Muscle of leg (tissue), 11 donors: Measurements from ENCODE around the gene CLIC3. TPM values are rescaled to one million over a fixed set of nuclear protein-coding genes. Genes with fewer than 3 reads are reported as not detected.

ENCODE experiments used
- DNase-seq: peaks from one replicate; pipeline ENCODE4 v3.0.0; 2013
- H3K27ac ChIP-seq: one replicate; pipeline ENCODE4 v1.5.1; 2013; ENCODE audit warnings: mild to moderate bottlenecking, low read length, control low read depth
- H3K27me3 ChIP-seq: one replicate; pipeline ENCODE4 v1.6.1; 2013; ENCODE audit warnings: low read length; ENCODE audit not compliant: control insufficient read depth, insufficient read depth
- H3K36me3 ChIP-seq: one replicate; pipeline ENCODE4 v1.6.1; 2013; ENCODE audit warnings: low read length; ENCODE audit not compliant: control insufficient read depth, insufficient read depth
- H3K4me1 ChIP-seq: one replicate; pipeline ENCODE4 v1.6.1; 2013; ENCODE audit warnings: low read length; ENCODE audit not compliant: control insufficient read depth, insufficient read depth
- H3K4me3 ChIP-seq: one replicate; pipeline ENCODE4 v1.5.1; 2013; ENCODE audit warnings: low read length, control low read depth
- H3K9me3 ChIP-seq: replicated peaks from 2 replicates; pipeline ENCODE4 v1.6.1; 2013; ENCODE audit warnings: low read depth, low read length; ENCODE audit not compliant: control insufficient read depth
- WGBS: methylation state at CpG from one replicate; pipeline ENCODE4 v1.1.5; 2013; ENCODE audit warnings: missing lambda C conversion rate; ENCODE audit not compliant: insufficient coverage; 5-methylcytosine and 5-hydroxymethylcytosine counted together
- polyA plus RNA-seq, 8 donors: library from polyadenylated mRNA; unstranded; fragments of 120-200 nt; gene quantifications; one replicate each; pipeline versions ENCODE4 v1.2.1 to v1.2.3, GENCODE V29; 2013; ENCODE audit warnings: inconsistent platforms in 1 of 8, low replicate concordance in 1 of 8; ENCODE audit not compliant: insufficient read length in 8 of 8, insufficient read depth in 1 of 8
- total RNA-seq: library from RNA; stranded (reverse); fragments of 120-200 nt; gene quantifications from one replicate; pipeline ENCODE4 v1.2.4, GENCODE V29; 2013

Gene CLIC3
- total and polyA plus RNA-seq, 9 donors, result 0.27 to 8.4 (median 0.60) TPM

- WGBS, result 88% methylated on average over 32 of the region's 44 CpGs
- no peaks in the 10 kb centered on the region for H3K9me3 ChIP-seq
- H3K4me3 ChIP-seq, result no peak overlapping the region
- no peak overlapping the region for H3K27ac ChIP-seq
- H3K27me3 ChIP-seq, result no peaks in the 10 kb centered on the region
- DNase-seq, result no peak
- H3K4me1 ChIP-seq, result peaks cover 21% of the 10 kb centered on the region
- H3K36me3 ChIP-seq, result no peaks in the 10 kb centered on the region
Measured at GRCh38 chr9:136952876-136953770, 43.2 kb downstream of the CLIC3 start.

- no peak for DNase-seq
- H3K4me1 ChIP-seq, result peaks cover 28% of the 10 kb centered on the region
- no peaks in the 10 kb centered on the region for H3K36me3 ChIP-seq
- no peaks in the 10 kb centered on the region for H3K27me3 ChIP-seq
- H3K27ac ChIP-seq, result no peak overlapping the region
- 37% methylated on average over 10 of the region's 15 CpGs for WGBS
- H3K9me3 ChIP-seq, result no peaks in the 10 kb centered on the region
- H3K4me3 ChIP-seq, result no peak overlapping the region
Measured at GRCh38 chr9:136952321-136952850, 44.0 kb downstream of the CLIC3 start.

GRCh38 chr9:136951541-136952320 lies 44.6 kb downstream of the CLIC3 start, which contains the start of gene LCN12:
Gene LCN12, plus strand, starts transcription at chr9:136952273. Its CDS starts 55 bp downstream, at chr9:136952328.
- Histone ChIP-seq H3K27ac (no peak within 1 kb of the TSS), H3K4me1 (peaks cover 35% of the 10 kb centered on the region), H3K4me3 (no peak within 1 kb of the TSS), H3K27me3 (no peaks in the 10 kb centered on the region), H3K36me3 (no peaks in the 10 kb centered on the region), H3K9me3 (no peaks in the 10 kb centered on the region)
- WGBS, result 78% methylated on average over 11 of the region's 14 CpGs
- DNase-seq, result no peak

- H3K4me1 ChIP-seq, result peaks cover 45% of the 10 kb centered on the region
- 29% methylated on average over 6 of the region's 9 CpGs for WGBS
Measured at GRCh38 chr9:136950656-136951276, 45.6 kb downstream of the CLIC3 start.

GRCh38 chr9:136949817-136950655 lies 46.3 kb downstream of the CLIC3 start:
- 1% methylated on average over 46 of the region's 63 CpGs for WGBS
- H3K36me3 ChIP-seq, result no peaks in the 10 kb centered on the region
- H3K27me3 ChIP-seq, result no peaks in the 10 kb centered on the region
- H3K4me3 ChIP-seq, result peak overlapping the region; percentile 46
- H3K27ac ChIP-seq, result no peak overlapping the region
- peaks cover 49% of the 10 kb centered on the region for H3K4me1 ChIP-seq
- H3K9me3 ChIP-seq, result no peaks in the 10 kb centered on the region
- DNase-seq, result peak; percentile 92

More at GRCh38 chr9:136950656-136951276, 45.6 kb downstream of the CLIC3 start:
- H3K27me3 ChIP-seq, result no peaks in the 10 kb centered on the region
- no peaks in the 10 kb centered on the region for H3K36me3 ChIP-seq
- no peak for DNase-seq
- peak overlapping the region; percentile 46 for H3K4me3 ChIP-seq
- no peak overlapping the region for H3K27ac ChIP-seq
- H3K9me3 ChIP-seq, result no peaks in the 10 kb centered on the region

- Histone ChIP-seq H3K36me3 (no peaks in the 10 kb centered on the region), H3K27me3 (no peaks in the 10 kb centered on the region), H3K9me3 (no peaks in the 10 kb centered on the region), H3K27ac (no peak overlapping the region), H3K4me1 (peaks cover 53% of the 10 kb centered on the region), H3K4me3 (peak overlapping the region; percentile 46)
- DNase-seq, result no peak
- WGBS, result 22% methylated on average over 16 of the region's 22 CpGs
Measured at GRCh38 chr9:136949239-136949816, 47.0 kb downstream of the CLIC3 start.

- Histone ChIP-seq H3K4me1 (peaks cover 62% of the 10 kb centered on the region), H3K9me3 (no peaks in the 10 kb centered on the region), H3K4me3 (no peak overlapping the region), H3K27me3 (no peaks in the 10 kb centered on the region), H3K27ac (peak overlapping the region; percentile 83), H3K36me3 (peaks cover 3% of the 10 kb centered on the region)
- WGBS, result 23% methylated on average over 7 of the region's 15 CpGs
- peak; percentile 59 for DNase-seq
Measured at GRCh38 chr9:136947955-136948510, 48.3 kb downstream of the CLIC3 start.

GRCh38 chr9:136947028-136947891 lies 49.1 kb downstream of the CLIC3 start:
- Histone ChIP-seq H3K36me3 (peaks cover 10% of the 10 kb centered on the region), H3K9me3 (no peaks in the 10 kb centered on the region), H3K4me3 (no peak overlapping the region), H3K4me1 (peaks cover 63% of the 10 kb centered on the region), H3K27ac (peak overlapping the region; percentile 83), H3K27me3 (no peaks in the 10 kb centered on the region)
- peak; percentile 61 for DNase-seq
- WGBS, result 55% methylated on average over 23 of the region's 26 CpGs
